BE2C (cell line): ENCODE data around the gene DLG2.

Experiments
- DNase-seq: peaks from one replicate; pipeline ENCODE4 v3.0.0-alpha.2; 2020
- H3K27me3 ChIP-seq: fragments of 250-450 bp; sonication (Bioruptor Pico); 2 replicates; pipeline ENCODE4 v1.5.1; 2020; ENCODE audit warnings: mild to moderate bottlenecking
- H3K36me3 ChIP-seq: fragments of 250-450 bp; sonication (Bioruptor Pico); 2 replicates; pipeline ENCODE4 v1.5.1; 2020; ENCODE audit warnings: mild to moderate bottlenecking
- H3K4me1 ChIP-seq: fragments of 250-450 bp; sonication (Bioruptor Pico); 2 replicates; pipeline ENCODE4 v1.5.1; 2020
- H3K4me3 ChIP-seq: 2 replicates; pipeline ENCODE4 v1.5.1; 2011; ENCODE audit warnings: low read depth, low read length
- H3K9me3 ChIP-seq: fragments of 250-450 bp; sonication (Bioruptor Pico); 2 replicates; pipeline ENCODE4 v1.5.1; 2020
- TF ChIP-seq, protein P1 (sequence below): IDR thresholded peaks from 2 replicates; pipeline ENCODE4 v1.5.1; 2012; ENCODE audit warnings: mild to moderate bottlenecking, low read depth, low read length

DLG2 gene

DNA sequence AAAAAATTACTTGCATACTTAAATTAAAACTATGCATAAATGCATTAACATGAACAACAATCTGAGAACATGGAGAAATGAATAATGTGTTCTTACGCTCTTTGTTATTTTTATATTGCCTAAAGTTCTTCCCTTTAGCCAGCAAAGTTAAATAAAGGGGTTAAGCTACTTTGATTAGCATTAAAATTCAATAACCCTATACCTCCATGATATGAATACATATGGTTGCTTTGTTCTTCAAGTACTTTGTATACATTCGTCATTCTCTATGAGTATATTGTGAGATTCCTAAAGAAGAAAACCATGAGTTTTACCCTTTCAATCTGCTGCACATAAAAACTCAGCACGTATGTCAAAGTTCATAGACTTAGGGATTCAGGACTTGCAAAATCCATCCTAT is 578.3 kb downstream of the DLG2 start:
- TF ChIP-seq, protein P1, sequence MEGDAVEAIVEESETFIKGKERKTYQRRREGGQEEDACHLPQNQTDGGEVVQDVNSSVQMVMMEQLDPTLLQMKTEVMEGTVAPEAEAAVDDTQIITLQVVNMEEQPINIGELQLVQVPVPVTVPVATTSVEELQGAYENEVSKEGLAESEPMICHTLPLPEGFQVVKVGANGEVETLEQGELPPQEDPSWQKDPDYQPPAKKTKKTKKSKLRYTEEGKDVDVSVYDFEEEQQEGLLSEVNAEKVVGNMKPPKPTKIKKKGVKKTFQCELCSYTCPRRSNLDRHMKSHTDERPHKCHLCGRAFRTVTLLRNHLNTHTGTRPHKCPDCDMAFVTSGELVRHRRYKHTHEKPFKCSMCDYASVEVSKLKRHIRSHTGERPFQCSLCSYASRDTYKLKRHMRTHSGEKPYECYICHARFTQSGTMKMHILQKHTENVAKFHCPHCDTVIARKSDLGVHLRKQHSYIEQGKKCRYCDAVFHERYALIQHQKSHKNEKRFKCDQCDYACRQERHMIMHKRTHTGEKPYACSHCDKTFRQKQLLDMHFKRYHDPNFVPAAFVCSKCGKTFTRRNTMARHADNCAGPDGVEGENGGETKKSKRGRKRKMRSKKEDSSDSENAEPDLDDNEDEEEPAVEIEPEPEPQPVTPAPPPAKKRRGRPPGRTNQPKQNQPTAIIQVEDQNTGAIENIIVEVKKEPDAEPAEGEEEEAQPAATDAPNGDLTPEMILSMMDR = no peak
- no peak for DNase-seq
- Histone ChIP-seq H3K4me3 (no peak overlapping the region), H3K4me1 (no peaks in the 10 kb centered on the region), H3K9me3 (no peaks in the 10 kb centered on the region), H3K27me3 (no peaks in the 10 kb centered on the region), H3K36me3 (no peaks in the 10 kb centered on the region)

DNA sequence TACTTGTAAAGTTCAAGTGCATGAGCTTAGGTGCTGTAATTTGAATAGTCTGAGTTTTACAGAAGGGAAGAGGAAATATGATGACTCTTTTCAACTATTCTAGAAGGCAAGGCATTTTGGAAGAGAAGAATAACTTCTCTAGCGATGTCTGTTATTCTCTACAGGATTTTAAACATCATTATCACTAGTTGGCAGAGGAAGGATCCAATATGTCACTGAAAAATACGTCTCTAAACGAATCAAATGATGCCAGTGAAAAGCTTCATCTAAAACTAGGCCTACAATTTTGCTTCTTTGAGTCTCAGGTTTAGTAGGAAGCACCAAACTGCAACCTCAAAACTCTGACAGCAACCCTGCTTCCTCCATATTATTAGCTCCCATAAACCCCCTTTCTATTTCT is 581.4 kb downstream of the DLG2 start:
- no peak for DNase-seq
- TF ChIP-seq, protein P1 = no peak
- H3K4me1 ChIP-seq = no peaks in the 10 kb centered on the region
- no peaks in the 10 kb centered on the region for H3K27me3 ChIP-seq
- no peaks in the 10 kb centered on the region for H3K36me3 ChIP-seq
- H3K9me3 ChIP-seq = no peaks in the 10 kb centered on the region
- H3K4me3 ChIP-seq = no peak overlapping the region

DNA sequence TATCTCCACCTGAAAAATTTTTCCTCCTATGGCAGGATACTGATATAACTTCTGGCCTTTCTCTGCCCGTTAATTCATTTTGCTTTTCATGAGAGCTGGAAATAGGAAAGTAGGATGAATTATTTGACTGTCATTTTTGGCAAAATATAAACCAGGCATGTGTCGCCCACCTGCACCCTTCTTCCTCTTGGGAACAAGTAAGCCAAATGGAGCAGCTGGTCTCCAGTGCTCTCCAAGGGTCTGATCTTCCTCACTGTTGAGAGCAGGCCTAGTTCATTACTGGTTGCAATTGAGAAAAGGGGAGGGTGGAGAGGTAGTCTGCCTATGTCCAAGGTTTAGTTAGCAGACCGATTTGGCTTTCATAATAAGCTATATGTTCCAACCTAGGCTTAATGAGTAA is 582.2 kb downstream of the DLG2 start:
- no peaks in the 10 kb centered on the region for H3K4me1 ChIP-seq
- DNase-seq = no peak
- no peaks in the 10 kb centered on the region for H3K9me3 ChIP-seq
- TF ChIP-seq, protein P1 = no peak
- no peaks in the 10 kb centered on the region for H3K36me3 ChIP-seq
- H3K4me3 ChIP-seq = no peak overlapping the region
- no peaks in the 10 kb centered on the region for H3K27me3 ChIP-seq

DNA sequence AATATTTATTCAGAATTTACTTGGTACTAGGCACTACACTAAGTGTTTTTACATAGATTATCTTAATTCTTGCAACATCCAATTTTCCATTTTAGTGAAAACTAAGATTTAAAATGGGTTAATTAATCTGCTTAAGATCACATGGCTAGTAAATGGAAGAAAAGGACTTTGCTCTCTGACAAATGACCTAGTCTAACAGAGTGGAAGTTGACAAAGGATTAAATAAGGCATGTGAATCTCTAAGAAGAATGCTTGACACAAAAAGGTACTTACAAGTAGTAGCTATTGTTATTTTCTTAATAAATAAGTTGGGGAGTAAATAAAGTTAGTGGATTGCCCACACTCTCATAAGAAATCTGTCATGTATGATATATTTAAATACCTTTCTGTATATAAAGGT is 584.8 kb downstream of the DLG2 start:
- Histone ChIP-seq H3K9me3 (no peaks in the 10 kb centered on the region), H3K27me3 (no peaks in the 10 kb centered on the region), H3K36me3 (no peaks in the 10 kb centered on the region), H3K4me1 (no peaks in the 10 kb centered on the region), H3K4me3 (no peak overlapping the region)
- TF ChIP-seq, protein P1 = no peak
- DNase-seq = no peak

DNA sequence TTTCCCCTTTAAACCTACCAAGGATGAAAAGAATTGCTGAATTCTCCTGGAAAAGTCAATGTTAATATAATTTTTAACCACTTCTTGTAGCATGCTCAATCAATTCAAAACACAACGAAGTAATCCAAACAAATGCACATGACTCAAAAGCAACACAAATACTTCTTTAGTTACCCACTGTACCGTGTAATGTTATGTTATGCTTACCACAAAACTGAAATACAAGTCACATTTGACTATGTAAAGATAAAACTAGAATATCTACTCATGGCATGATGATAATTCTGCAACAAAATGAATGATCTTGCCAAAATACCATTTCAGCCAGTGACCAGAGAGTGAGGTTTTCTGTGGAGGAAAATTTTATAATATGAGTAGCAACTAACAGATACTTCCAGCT is 587.0 kb downstream of the DLG2 start:
- TF ChIP-seq, protein P1 = no peak
- Histone ChIP-seq H3K9me3 (no peaks in the 10 kb centered on the region), H3K4me1 (no peaks in the 10 kb centered on the region), H3K27me3 (no peaks in the 10 kb centered on the region), H3K36me3 (no peaks in the 10 kb centered on the region), H3K4me3 (no peak overlapping the region)
- no peak for DNase-seq

DNA sequence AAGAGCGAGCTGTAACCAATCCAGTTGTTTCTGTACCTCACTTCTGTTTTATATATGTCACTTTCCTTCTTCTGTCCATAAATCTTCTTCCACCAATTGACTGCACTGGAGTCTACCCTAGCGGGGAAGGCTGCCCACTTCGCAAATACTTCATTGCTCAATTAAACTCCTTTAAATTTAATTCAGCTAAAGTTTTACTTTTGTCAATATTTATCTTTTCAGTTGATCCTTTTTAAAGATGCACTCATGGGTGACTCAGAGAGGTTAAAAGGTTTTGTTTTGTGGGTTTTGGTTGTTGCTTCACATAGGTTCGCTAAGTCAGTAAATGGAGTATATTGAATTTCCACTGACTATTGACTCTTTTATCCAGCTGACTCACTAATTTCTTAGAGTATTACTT is 597.2 kb downstream of the DLG2 start:
- TF ChIP-seq, protein P1 = no peak
- Histone ChIP-seq H3K4me1 (no peaks in the 10 kb centered on the region), H3K27me3 (no peaks in the 10 kb centered on the region), H3K4me3 (no peak overlapping the region), H3K36me3 (no peaks in the 10 kb centered on the region), H3K9me3 (no peaks in the 10 kb centered on the region)
- DNase-seq = no peak
